Uterus (tissue), 4 donors: ENCODE measurements around the gene SAP25. TPM values are rescaled to one million over a fixed set of nuclear protein-coding genes. Genes with fewer than 3 reads are reported as not detected.

Experiments
- DNase-seq, 2 donors: peaks; one replicate each; pipeline ENCODE4 v3.0.0-alpha.2; 2019 to 2020
- H3K27ac ChIP-seq, 2 donors: fragments of 200-600 bp; sonication (generic); 1 replicate in 1 of 2; 2 replicates in 1 of 2; pipeline ENCODE4 v1.5.1; 2016 to 2018
- H3K27me3 ChIP-seq, 2 donors: fragments of 200-600 bp; sonication (generic); one replicate each; pipeline ENCODE4 v1.5.1; 2018 to 2019; ENCODE audit warnings: control low read depth in 1 of 2
- H3K36me3 ChIP-seq, 2 donors: fragments of 200-600 bp; sonication (generic); one replicate each; pipeline ENCODE4 v1.5.1; 2019; ENCODE audit warnings: control low read depth in 1 of 2
- H3K4me1 ChIP-seq, 2 donors: fragments of 200-600 bp; sonication (generic); one replicate each; pipeline ENCODE4 v1.5.1; 2018 to 2019; ENCODE audit warnings: control low read depth in 1 of 2
- H3K4me3 ChIP-seq, 2 donors: fragments of 200-600 bp; sonication (generic); 1 replicate in 1 of 2; 2 replicates in 1 of 2; pipeline ENCODE4 v1.5.1; 2018 to 2019; ENCODE audit warnings: mild to moderate bottlenecking in 1 of 2
- H3K9me3 ChIP-seq, 2 donors: fragments of 200-600 bp; sonication (generic); one replicate each; pipeline ENCODE4 v1.5.1; 2019; ENCODE audit warnings: control low read depth in 1 of 2
- CTCF ChIP-seq, 4 experiments: fragments of 200-600 bp in 2 of 4; fragments of 450-650 bp in 2 of 4; sonication (generic) in 2 of 4; IDR thresholded peaks; one replicate each; pipeline ENCODE4 v1.5.1; 2016 to 2019; ENCODE audit warnings: antibody characterized with exemption in 4 of 4, mild to moderate bottlenecking in 2 of 4, moderate library complexity in 1 of 4
- POLR2A ChIP-seq, 2 donors: fragments of 450-650 bp; IDR thresholded peaks; one replicate each; pipeline ENCODE4 v1.6.1; 2016; ENCODE audit warnings: antibody characterized with exemption in 2 of 2, mild to moderate bottlenecking in 1 of 2, moderate library complexity in 1 of 2
- intact Hi-C: fragments of 100-400 bp; cut with DNase I; formaldehyde crosslinking; loops from one replicate; pipeline ENCODE4 v1.15.1; 2023; ENCODE audit warnings: low total_unique reads
- total RNA-seq, 4 donors: library from RNA; depleted of rRNA in 3 of 4; stranded (reverse); fragments of >200 nt in 3 of 4; gene quantifications; one replicate each; pipeline versions ENCODE4 v1.1.0 to v1.2.4, GENCODE V29; 2014 to 2023
- donor health status: DM: yes; HTN: yes; CAD: no.

The SAP25 gene
- total RNA-seq, 4 donors from 2014 or later, result 0.69 to 6.0 TPM; not detected in 2

- Histone ChIP-seq H3K9me3 (no peaks in the 10 kb centered on the region), H3K27me3 (no peaks in the 10 kb centered on the region), H3K4me3 (no peak overlapping the region), H3K27ac (no peak overlapping the region), H3K36me3 (no peaks in the 10 kb centered on the region), H3K4me1 (peaks cover 6 to 17% of the 10 kb centered on the region in 2 donors)
- intact Hi-C loops, result loop anchor here (10.0 kb wide), 1 partner anchor 86 kb away; the partner anchor contains the start of gene GNB2
- TF ChIP-seq POLR2A (IDR thresholded peaks at IDR 0.05) (no peak), CTCF (IDR thresholded peaks at IDR 0.05) (peak in 2 of 4 experiments; percentile 21 to 22)
- DNase-seq, result no peak
These were observed 14.7 kb upstream of the SAP25 start for GRCh38 chr7:100588438-100588837.

GRCh38 chr7:100586266-100587025 lies 12.7 kb upstream of the SAP25 start, which contains the start of gene FBXO24:
FBXO24 (plus strand) TSS chr7:100586328; CDS start chr7:100586626, 298 bp downstream.
- Histone ChIP-seq H3K4me3 (peak within 1 kb of the TSS; percentile 86 to 98), H3K27me3 (no peaks in the 10 kb centered on the region), H3K9me3 (no peaks in the 10 kb centered on the region), H3K27ac (peak within 1 kb of the TSS; percentile 89 to 93), H3K4me1 (peaks cover 6 to 23% of the 10 kb centered on the region in 2 donors), H3K36me3 (no peaks in the 10 kb centered on the region)
- intact Hi-C loops, result loop anchor here (10.0 kb wide), 1 partner anchor 88 kb away; the partner anchor contains the start of gene GNB2
- DNase-seq, result peak; percentile 99 to 100
- no peak for TF ChIP-seq CTCF (IDR thresholded peaks at IDR 0.05)
- TF ChIP-seq POLR2A (IDR thresholded peaks at IDR 0.05), result peak; percentile 51 to 55

- DNase-seq, result peak in 1 of 2 donors; percentile 52
- intact Hi-C loops, result loop anchor here (10.0 kb wide), 1 partner anchor 89 kb away; the partner anchor contains the start of gene GNB2
- H3K4me1 ChIP-seq, result peaks cover 6 to 23% of the 10 kb centered on the region in 2 donors
- no peaks in the 10 kb centered on the region for H3K9me3 ChIP-seq
- H3K36me3 ChIP-seq, result no peaks in the 10 kb centered on the region
- H3K4me3 ChIP-seq, result peak within 1 kb of the TSS; percentile 86 to 98
- peak in 1 of 4 experiments; percentile 41 for TF ChIP-seq CTCF (IDR thresholded peaks at IDR 0.05)
- peak; percentile 91 to 99 for TF ChIP-seq POLR2A (IDR thresholded peaks at IDR 0.05)
- H3K27me3 ChIP-seq, result no peaks in the 10 kb centered on the region
- peak within 1 kb of the TSS; percentile 89 to 93 for H3K27ac ChIP-seq
These were observed 12.0 kb upstream of the SAP25 start, which contains the start of gene LRCH4 for GRCh38 chr7:100585511-100586265. LRCH4 (minus strand) TSS chr7:100586129; CDS start chr7:100586100, 29 bp downstream.

GRCh38 chr7:100584683-100585510 lies 11.2 kb upstream of the SAP25 start:
- intact Hi-C loops, result loop anchor here (10.0 kb wide), 1 partner anchor 90 kb away; the partner anchor contains the start of gene GNB2
- DNase-seq, result peak in 1 of 2 donors; percentile 59
- peak overlapping the region; percentile 89 to 91 for H3K27ac ChIP-seq
- H3K36me3 ChIP-seq, result no peaks in the 10 kb centered on the region
- peaks cover 6 to 23% of the 10 kb centered on the region in 2 donors for H3K4me1 ChIP-seq
- no peaks in the 10 kb centered on the region for H3K27me3 ChIP-seq
- TF ChIP-seq CTCF (IDR thresholded peaks at IDR 0.05) (no peak), POLR2A (IDR thresholded peaks at IDR 0.05) (no peak)
- peak overlapping the region; percentile 86 to 98 for H3K4me3 ChIP-seq
- no peaks in the 10 kb centered on the region for H3K9me3 ChIP-seq
